NCI-H1417 (cell line): ENCODE measurements around the gene SOX21.

Experiments
- DNase-seq, 3 experiments: peaks; one replicate each; lab custom pipeline; 2025; lab: John Stamatoyannopoulos, UW

SOX21 gene

DNA sequence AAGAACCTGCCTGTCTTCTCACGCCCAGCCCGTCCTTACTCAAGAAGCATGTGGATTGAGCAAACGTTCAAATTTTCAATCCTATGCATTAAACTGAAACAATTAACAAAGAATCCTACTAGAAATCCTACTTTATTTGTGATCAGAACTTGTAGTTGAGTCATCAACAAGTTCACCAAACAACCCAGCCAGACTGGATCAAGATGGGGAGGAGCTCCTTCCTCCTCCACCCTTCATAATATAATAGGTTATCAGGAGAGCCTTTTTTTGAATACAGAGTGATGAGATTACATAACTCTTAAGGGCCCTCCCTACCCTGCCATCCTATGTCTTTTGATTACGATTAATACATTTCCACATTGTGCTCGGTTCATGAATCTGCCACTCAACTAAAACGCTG is 32.7 kb downstream of the SOX21 start:
- no peak for DNase-seq

DNA sequence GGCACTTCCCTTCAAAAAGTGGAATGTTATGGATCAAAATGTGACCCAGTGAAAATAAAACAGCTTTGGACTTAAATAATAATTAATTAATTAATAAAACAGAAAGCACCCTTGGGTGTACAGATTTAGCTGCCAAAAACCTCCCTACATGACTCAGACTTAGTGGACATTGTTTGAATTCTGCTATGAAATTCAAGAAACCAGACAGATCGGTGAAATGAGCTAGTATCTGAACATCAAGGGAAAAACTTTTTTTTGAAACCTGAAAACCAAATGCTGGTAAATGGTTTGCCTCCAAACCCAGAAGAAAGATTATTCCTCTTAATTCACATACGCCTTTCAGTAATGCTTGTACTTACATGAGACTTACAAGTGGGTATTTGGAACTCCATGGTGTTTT is 33.5 kb downstream of the SOX21 start:
- DNase-seq: no peak

DNA sequence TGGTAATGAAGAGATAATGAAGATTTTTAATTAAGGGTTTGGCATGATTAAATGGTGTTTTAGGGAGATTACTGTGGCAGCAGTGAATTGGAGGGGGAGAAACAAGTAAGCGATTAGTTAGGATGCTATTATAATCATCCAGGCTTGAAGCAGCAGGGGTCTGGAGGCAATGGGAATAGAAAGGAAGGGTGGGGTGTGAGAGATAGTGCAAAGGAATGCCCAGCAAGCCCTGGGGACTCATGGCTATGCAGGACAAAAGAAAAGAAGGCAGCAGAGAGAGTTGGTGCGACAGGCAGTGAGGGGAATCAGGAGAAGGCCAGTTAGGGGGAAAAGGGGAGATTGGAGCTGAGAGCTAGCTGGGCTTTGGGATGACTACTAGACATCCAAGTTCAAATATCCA is 34.5 kb downstream of the SOX21 start:
- no peak for DNase-seq

DNA sequence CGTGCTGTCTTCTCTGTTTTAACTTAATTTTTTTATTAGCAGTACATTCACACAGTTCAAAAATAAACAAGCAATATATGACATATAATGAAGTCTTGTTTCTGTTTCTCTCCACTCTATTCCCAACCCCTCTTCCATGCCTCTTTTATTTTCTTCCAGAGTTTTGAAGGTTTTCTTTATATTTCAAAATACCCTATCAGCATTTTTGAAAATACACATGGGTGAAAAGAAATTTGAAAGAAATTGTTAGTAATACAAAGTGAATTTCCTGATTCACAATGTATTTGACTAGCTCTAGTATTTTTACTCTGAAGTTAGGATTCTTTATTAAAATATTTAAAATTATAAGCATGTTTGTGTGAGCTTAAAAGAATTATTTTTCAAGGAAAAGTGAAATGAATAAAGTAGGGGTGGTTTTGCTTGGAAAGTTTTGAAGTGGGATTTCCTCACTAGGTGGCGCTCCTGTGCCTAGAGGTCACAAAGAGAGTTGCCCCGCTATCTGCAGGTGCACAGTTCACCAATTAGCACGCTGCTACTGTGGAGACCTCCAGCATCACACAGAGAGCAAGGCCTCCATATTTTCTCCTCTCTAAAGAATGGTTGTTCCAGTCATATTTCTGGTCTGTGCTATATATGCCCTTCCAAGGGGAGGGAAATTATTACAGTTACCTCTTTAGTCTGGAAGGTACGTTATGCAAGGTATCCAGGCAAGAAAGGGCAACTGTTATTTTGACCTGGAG is 37.6 kb downstream of the SOX21 start:
- DNase-seq: peak; percentile 69 to 89 (median 87)

DNA sequence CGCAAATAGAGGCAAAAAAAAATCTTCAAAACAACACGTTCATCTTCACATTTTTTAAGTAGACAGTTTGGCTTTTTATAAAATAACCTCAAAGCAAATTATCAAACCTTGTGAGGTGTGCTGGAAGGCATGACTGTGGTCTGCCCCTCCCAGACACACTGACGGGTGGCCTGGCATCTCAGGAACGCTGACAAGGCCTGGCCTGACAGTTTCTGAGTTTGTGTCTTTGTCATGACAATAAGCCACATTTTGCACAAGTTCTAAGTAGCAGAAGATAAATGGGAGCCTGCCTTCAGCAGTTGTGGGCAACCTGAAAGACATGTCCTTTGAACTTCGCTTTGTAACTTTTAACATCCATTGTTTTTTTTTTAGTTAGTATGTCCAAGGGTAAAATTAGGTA is 38.5 kb downstream of the SOX21 start:
- DNase-seq: peak in 1 of 3 experiments; percentile 17

DNA sequence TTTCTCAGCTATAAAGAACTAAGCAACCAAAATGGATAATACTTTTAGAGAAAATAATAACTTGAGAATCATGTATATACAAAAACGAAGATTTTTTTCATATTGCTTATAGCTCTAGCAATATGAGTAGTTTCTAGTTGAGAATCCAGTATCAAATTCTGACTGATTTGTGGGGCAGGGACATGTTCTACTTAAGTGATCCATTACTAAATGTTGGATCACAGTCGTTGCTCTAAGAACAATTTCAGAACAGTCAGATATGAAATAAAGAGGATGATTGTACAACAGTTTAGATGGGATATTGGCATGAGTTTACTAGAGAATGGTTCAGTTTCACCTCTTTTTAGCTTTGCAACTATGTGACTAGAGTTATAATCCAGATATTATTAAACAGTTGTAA is 39.9 kb downstream of the SOX21 start:
- DNase-seq: no peak

DNA sequence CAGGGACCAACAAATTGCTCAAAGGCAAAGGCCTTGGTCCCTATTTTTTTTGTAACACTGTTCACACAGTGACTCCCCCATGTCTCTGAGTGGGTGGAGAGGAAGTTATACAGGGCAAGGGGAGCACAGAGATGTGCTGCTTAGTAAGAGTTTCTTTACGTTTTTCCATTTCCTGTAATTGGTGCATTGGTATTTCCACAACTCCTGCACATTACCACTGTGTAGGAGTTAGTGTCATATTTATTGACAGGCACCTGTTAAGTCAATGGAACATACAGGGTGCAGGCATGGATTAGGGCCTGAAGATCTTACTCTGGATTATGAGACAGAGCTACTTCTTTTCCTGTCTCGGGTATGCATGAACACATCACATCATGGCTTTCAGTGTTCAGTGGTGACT is 45.2 kb downstream of the SOX21 start:
- DNase-seq: no peak

DNA sequence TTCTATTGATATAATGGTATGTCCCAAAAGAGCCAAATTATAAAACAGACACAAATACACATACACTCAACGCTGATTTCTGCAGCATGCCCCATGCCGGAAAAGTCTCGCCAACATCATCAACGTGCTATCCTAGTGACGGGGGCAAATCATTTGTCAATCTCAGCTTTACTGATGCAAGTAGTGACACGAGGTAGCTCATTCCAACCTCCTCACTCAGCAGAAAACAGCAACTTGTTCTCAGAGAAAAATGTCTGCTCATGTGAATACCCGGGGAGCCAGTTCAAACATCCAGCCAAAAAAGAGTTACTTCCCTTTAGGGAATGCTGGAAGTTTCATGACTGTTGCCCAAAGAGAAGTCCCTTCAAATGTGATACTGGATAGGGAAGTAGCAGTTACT is 46.3 kb downstream of the SOX21 start:
- no peak for DNase-seq

DNA sequence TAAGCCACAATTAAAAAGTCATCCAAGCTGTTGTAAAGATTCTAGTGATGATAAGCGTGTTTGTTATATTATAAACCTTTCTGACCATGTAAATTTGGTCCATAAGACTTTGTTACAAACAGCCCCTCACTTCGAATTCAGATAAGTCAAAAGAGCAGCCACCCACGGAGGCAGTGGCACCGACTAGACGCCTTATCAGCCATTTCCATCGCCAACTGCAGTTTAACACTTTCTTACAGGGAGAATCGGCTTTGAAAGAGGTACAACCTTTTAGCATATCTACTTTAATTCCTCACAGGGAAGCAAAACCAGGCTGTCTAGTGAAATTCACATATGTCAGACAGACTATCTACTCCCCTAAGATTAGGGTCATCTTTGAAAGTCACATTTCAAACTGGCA is 47.5 kb downstream of the SOX21 start:
- peak in 2 of 3 experiments; percentile 31 to 77 for DNase-seq

DNA sequence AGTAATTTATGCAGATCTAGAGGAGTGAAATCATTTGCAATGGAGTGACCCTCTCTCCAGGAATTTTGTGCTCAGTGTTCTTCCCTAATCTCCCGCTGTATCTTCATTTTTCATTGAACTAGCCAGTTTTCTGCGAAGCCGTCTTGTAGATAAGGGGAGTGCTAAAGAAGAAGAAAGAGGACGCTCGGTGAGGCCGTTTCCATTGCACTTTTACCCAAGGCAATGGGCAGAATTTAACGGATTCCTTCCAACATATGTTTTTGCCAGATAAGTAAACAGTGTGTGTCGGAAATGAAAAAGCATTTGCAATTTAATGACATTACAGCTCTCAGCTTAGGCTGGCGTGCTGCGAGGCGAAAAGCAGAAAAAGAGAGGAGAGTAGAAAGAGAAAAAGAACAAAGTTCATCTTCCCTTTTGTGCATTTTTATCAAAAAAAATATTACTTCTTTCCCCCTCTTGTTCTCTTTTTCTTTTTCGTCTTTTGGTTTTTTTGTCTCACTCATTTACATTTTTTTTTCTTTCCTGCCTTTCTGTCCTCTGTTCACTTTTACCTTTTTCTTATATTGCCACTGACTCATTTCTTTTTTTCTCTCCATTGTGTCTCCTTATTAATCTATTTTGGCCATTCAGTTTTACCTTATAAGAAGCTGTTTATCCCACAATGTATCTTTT is 49.9 kb downstream of the SOX21 start:
- peak in 1 of 3 experiments; percentile 17 for DNase-seq

DNA sequence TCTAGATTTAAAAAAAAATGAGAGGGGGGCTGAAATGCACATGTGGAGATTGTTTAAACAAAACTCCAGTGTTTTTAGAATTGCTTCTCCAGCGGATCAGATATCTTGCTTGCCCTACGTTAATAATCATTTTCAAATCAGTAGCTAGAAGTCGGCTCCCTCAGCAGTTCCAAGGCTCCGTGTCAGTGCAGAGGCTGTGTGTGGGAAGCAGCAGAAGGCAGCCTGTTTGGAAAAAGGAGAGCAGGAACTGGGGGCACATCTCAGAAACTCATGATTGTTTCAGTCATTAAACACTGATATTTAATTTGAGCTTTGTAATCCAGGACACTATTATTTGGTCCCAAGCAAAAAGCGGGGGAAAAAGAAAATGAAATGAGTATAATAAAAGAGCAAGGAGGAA is 50.9 kb downstream of the SOX21 start:
- DNase-seq: peak in 1 of 3 experiments; percentile 71

DNA sequence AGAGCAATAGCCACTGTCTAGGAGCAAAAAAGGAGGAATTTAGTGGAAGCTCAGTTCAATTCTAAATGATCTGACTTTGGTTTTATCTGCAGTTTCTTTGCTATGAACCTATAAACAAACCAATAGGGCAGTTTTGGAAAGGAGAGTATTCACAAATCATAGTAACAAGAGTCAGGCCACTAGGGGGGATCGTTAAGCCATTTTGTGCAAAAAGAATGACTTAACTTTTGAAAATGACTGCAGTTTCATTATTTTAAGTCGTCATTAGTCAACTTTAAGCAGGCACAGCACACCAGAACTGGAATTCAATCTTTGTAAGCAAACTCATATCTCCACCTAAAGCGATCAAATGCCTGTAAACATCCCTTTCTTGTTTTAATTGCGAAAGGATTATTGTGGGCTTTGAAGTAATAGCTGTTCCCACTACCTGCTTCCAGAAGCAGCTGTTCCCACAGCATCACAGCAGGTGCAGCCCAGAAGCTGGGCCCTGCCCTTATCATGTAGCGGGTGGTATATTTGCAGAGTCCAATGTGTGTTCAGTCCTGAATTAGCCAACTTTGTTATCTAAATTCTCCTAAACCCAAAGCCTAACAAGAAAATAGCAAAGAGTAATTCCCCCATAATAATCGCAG is 51.5 kb downstream of the SOX21 start:
- DNase-seq: peak; percentile 57 to 89 (median 74)
